Measurements from ENCODE around the gene AKR7A3.

GRCh38 chr1:19310720-19311502, 22.3 kb upstream of the AKR7A3 start:
- TF ChIP-seq EZH2 (IDR thresholded peaks at IDR 0.05; ENCODE audit: insufficient read depth, poor library complexity, severe bottlenecking) (no peak), EZH2phosphoT487 (IDR thresholded peaks at IDR 0.05; ENCODE audit: insufficient read depth, low read depth) (no peak)
